LNCAP (cell line): ENCODE data around the gene PITRM1.

Experiments used
- CTCF ChIP-seq: fragments of 450-650 bp; IDR thresholded peaks from 2 replicates; pipeline ENCODE4 v1.5.1; 2017; ENCODE audit warnings: mild to moderate bottlenecking

PITRM1 gene

GRCh38 chr10:3117486-3117885, 55.1 kb downstream of the PITRM1 start:
- no peak for TF ChIP-seq CTCF

- TF ChIP-seq CTCF = no peak
Observed at GRCh38 chr10:3116508-3117100, 56.0 kb downstream of the PITRM1 start.

DNA sequence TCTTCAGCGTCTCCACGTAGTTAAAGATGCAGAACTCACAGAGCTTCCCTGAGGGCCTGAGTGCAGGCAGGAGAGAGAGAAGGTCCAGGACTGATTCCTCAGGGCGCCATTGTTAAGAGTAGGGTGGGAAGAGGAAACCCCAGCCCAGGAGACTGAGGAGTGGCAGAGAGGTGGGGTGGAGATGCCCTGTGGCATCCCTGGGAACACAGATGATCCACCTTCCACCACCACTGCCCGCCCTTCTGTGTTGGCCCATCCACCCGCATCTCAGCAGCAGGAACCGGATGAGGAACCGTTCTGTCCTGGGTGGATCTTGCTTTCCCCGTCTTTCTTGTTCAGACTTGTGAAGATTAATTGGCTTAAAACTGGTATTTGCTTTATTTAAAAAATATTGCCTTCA, 56.9 kb downstream of the PITRM1 start:
- TF ChIP-seq CTCF = no peak

DNA sequence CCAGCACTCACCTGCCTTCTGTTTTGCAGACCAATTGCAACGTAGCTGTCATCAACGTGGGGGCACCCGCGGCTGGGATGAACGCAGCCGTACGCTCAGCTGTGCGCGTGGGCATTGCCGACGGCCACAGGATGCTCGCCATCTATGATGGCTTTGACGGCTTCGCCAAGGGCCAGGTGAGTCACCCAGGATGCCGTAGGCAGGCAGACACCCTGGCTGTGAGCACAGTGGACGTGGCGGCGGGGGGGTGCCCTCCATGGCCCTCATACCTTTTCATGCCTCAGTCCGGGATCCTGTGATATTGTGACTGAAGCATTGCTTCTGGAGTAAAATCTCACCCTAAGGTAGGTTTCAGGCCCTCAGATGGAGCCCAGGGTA, 59.2 kb downstream of the PITRM1 start:
- TF ChIP-seq CTCF = no peak

GRCh38 chr10:3111621-3112163, 60.9 kb downstream of the PITRM1 start:
- TF ChIP-seq CTCF = no peak

- no peak for TF ChIP-seq CTCF
Observed at GRCh38 chr10:3110782-3111620, 61.6 kb downstream of the PITRM1 start.

DNA sequence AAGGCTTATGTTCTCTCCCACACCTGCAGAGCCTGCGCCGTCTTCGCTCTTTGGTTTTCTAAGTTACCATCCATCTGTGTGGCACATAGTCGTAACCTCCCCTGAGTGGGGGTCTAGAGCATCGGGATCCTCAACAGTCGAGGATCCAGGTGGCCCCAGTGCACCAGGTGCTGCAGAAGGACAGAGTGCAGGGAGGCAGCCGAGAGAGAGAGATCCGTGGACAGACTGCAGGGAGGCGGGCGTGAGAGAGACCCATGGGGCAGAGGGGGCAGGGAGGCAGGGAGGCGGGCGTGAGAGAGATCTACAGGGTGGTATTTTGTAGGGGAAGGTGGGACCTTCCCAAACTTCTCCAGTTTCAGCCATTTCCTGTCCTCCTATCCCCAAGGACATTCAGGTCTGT, 62.9 kb downstream of the PITRM1 start:
- TF ChIP-seq CTCF = no peak
